K562 (cell line): Measurements from ENCODE around the gene CCDC185. TPM values are rescaled to one million over a fixed set of nuclear protein-coding genes. Genes with fewer than 3 reads are reported as not detected.

Experiments used
- RAD51 ChIP-seq: fragments of 450-650 bp; IDR thresholded peaks from 2 replicates; pipeline ENCODE4 v1.7.1; 2016; ENCODE audit warnings: low read depth, mild to moderate bottlenecking, borderline replicate concordance
- TGIF2 ChIP-seq: sonication (generic); formaldehyde crosslinking; IDR thresholded peaks from 2 replicates; pipeline ENCODE4 v1.8.1; 2022; ENCODE audit warnings: mild to moderate bottlenecking, missing genetic modification reagents, moderate library complexity
- polyA plus RNA-seq, 8 experiments: library from polyadenylated mRNA; depleted of rRNA in 4 of 8; stranded (reverse) in 5 of 8; unstranded in 3 of 8; fragments of >200 nt; fragmentation: Nextera tagmentation in 2 of 8; fragmentation: Illumina TruSeq in 1 of 8; extraction: Ambion mirVana in 2 of 8; extraction: Trizol in 1 of 8; gene quantifications; 2 replicates each; pipeline versions ENCODE4 v1.2.1 to v1.2.3, GENCODE V29; 2011 to 2014; ENCODE audit warnings: inconsistent platforms in 1 of 8, missing spikeins in 1 of 8
- small RNA-seq: library from RNA; depleted of rRNA; stranded (forward); fragments of <200 nt; gene quantifications from one replicate; pipeline ENCODE3, GENCODE V24; 2014
- total RNA-seq, 7 experiments: library from RNA; depleted of rRNA in 6 of 7; stranded (reverse); fragments of >200 nt in 6 of 7; fragmentation: Illumina TruSeq in 2 of 7; extraction: Trizol in 2 of 7; gene quantifications; 2 replicates each; pipeline versions ENCODE4 v1.2.1 to v1.2.3, GENCODE V29; 2011 to 2021; ENCODE audit warnings: low replicate concordance in 1 of 7

Gene CCDC185
- total and polyA plus RNA-seq, 9 of the 15 experiments (the other 6 are each of a cell fraction or from before 2014, with no cell fraction given): not detected

DNA sequence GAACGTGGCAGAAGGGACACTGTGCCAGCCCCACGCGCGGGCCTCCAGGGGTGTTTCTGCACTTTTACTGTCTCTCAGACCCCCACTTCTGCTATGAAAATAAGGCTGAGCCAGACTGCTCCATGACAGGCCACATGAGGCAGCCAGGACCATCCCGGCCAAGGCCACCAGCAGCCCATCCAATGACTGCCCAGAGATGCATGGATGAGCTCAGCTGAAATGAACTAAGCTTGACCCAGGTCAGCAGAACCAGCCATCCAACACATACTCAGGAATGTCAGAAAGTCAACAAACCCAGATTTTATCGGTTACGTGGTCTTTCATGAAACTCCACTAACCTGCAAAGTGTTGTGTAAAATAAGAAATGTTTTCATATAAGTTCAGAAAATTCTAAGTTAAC is 51.2 kb downstream of the CCDC185 start (continued):
- TF ChIP-seq RAD51: no peak
- TF ChIP-seq TGIF2: no peak
- TF ChIP-seq, all 486 proteins: peak for 0

Small RNAs within 50 kb of the gene (small RNA-seq; reads per million reads assigned to genes)
- not detected for gene RNU4-57P

Other genes with a start within 250 kb of the CCDC185 start
- gene SUSD4, start 29.2 kb upstream of the CCDC185 start, total RNA-seq (2014; rRNA removed): not detected in 2 replicates
- gene SUSD4, start 29.2 kb upstream of the CCDC185 start, total RNA-seq (2014; rRNA removed; fragmentation: Illumina TruSeq; extraction: Trizol): not detected in 2 replicates
- gene SUSD4, start 29.2 kb upstream of the CCDC185 start, total RNA-seq (2015; rRNA removed; fragmentation: Illumina TruSeq; extraction: Trizol): not detected in 2 replicates
- gene SUSD4, start 29.2 kb upstream of the CCDC185 start, total RNA-seq (2021): 0.09 TPM in 1 of 2 replicates, not detected in the other
- gene SUSD4, start 29.2 kb upstream of the CCDC185 start, polyA plus RNA-seq (2011; rRNA removed): 0.15 and 1.7 TPM in 2 replicates
- 0.06 and 0.07 TPM in 2 replicates for gene SUSD4, start 29.2 kb upstream of the CCDC185 start, polyA plus RNA-seq (2014; fragmentation: Illumina TruSeq; extraction: Trizol)
- under 1 TPM in 1 of 2 experiments, not detected in 1; 0.06 TPM for gene SUSD4, start 29.2 kb upstream of the CCDC185 start, polyA plus RNA-seq (2014; fragmentation: Nextera tagmentation; extraction: Ambion mirVana)
- gene SUSD4, start 29.2 kb upstream of the CCDC185 start, polyA plus RNA-seq (2014; rRNA removed): 0.16 TPM in 1 of 2 replicates, not detected in the other